ENCODE measurements around the gene LRP10.

The LRP10 gene

GRCh38 chr14:22839159-22839779 lies 32.3 kb upstream of the LRP10 start:
- no peak for DNase-seq (ENCODE audit: low read depth)
- TF ChIP-seq CTCF (conservative IDR thresholded peaks at IDR 0.05; ENCODE audit: low read depth, low read length) = no peak
- peak overlapping the region; percentile 96 for H3K4me3 ChIP-seq (ENCODE audit: low read length)

- TF ChIP-seq CTCF (conservative IDR thresholded peaks at IDR 0.05; ENCODE audit: low read depth, low read length) = no peak
- H3K4me3 ChIP-seq (ENCODE audit: low read length) = no peak overlapping the region
- DNase-seq (ENCODE audit: low read depth) = no peak
These were observed 30.2 kb upstream of the LRP10 start for GRCh38 chr14:22841311-22841710.

DNA sequence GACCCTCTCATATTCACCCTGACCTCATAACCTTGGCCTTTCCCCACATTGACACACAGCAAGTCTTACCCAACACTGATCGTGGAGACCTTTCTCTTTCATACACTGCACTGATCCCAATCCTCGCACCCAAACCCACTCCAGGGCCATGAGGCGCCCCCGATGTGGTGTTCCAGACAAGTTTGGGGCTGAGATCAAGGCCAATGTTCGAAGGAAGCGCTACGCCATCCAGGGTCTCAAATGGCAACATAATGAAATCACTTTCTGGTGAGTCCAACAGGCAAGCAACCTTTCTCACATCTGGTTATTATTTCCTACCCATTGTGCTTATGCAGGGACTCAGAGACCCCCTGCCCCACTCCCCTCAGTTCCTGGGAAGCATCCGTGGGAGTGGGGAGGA lies 29.8 kb upstream of the LRP10 start:
- no peak overlapping the region for H3K4me3 ChIP-seq (ENCODE audit: low read length)
- DNase-seq (ENCODE audit: low read depth) = no peak
- TF ChIP-seq CTCF (conservative IDR thresholded peaks at IDR 0.05; ENCODE audit: low read depth, low read length) = no peak

GRCh38 chr14:22842211-22843122 lies 29.1 kb upstream of the LRP10 start:
- H3K4me3 ChIP-seq (ENCODE audit: low read length) = no peak overlapping the region
- DNase-seq (ENCODE audit: low read depth) = no peak
- no peak for TF ChIP-seq CTCF (conservative IDR thresholded peaks at IDR 0.05; ENCODE audit: low read depth, low read length)

GRCh38 chr14:22843123-22843925 lies 28.2 kb upstream of the LRP10 start:
- no peak for DNase-seq (ENCODE audit: low read depth)
- H3K4me3 ChIP-seq (ENCODE audit: low read length) = no peak overlapping the region
- no peak for TF ChIP-seq CTCF (conservative IDR thresholded peaks at IDR 0.05; ENCODE audit: low read depth, low read length)

DNA sequence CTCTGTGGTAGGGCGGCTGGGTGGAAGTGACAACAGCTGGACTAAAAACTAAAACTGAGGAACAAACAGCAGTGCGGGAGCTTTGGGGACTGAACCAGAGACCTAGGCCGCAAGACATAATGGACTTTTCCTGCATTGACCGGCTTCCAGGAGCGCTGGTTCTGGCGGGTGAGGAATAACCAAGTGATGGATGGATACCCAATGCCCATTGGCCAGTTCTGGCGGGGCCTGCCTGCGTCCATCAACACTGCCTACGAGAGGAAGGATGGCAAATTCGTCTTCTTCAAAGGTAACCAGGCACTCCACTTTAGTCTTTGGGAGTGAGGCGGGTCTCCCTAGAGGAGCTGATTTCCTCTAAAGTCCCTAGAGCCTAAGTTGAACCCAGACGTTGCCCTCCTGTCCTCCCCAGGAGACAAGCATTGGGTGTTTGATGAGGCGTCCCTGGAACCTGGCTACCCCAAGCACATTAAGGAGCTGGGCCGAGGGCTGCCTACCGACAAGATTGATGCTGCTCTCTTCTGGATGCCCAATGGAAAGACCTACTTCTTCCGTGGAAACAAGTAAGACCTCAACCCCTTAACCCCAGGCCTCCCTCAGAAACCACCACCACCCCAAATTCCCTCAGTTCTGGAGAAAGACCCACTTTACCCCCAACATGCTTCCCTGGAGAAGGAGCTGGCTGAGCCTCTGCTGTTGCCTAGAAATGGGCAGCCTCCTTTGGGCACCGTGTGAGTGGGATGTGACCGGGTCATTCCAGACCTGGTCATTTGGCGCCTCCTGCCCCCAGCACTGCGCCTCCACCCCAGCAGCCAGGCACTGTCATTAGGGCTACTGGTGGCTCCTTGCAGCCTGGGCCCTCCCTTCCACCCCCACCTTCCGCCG lies 27.1 kb upstream of the LRP10 start:
- H3K4me3 ChIP-seq (ENCODE audit: low read length) = no peak overlapping the region
- no peak for DNase-seq (ENCODE audit: low read depth)
- TF ChIP-seq CTCF (conservative IDR thresholded peaks at IDR 0.05; ENCODE audit: low read depth, low read length) = no peak

Data from retinal pigment epithelial cell (primary cell).